OCI-LY7 (cell line): ENCODE results near the gene ZNF223.

Source experiments
- CTCF ChIP-seq: fragments of 200-600 bp; sonication (generic); conservative IDR thresholded peaks from 2 replicates; pipeline ENCODE4 v1.5.1; 2014; ENCODE audit warnings: mild to moderate bottlenecking, antibody characterized with exemption, low read length, moderate library complexity, mixed read lengths
- EZH2phosphoT487 ChIP-seq: fragments of 200-600 bp; sonication (generic); IDR thresholded peaks from 2 replicates; pipeline ENCODE4 v1.6.1; 2018; ENCODE audit warnings: low read depth, borderline replicate concordance, mild to moderate bottlenecking, mixed run types, antibody characterized with exemption, low read length, moderate library complexity, mixed read lengths

GRCh38 chr19:44071824-44072542 lies 20.1 kb downstream of the ZNF223 start, which contains the start of gene ZNF284:
- TF ChIP-seq CTCF (no peak), EZH2phosphoT487 (no peak)
